Mammary epithelial cell (primary cell): ENCODE data around the gene ZNF236.

ENCODE experiments used
- CTCF ChIP-seq, 2 donors: IDR thresholded peaks in 1 of 2; conservative IDR thresholded peaks in 1 of 2; 2 replicates each; pipeline ENCODE4 v1.5.1; 2011 to 2012; ENCODE audit warnings: inconsistent platforms in 2 of 2, low read length in 2 of 2, mild to moderate bottlenecking in 2 of 2, control low read depth in 1 of 2, low read depth in 1 of 2; ENCODE audit not compliant: insufficient read depth in 1 of 2; ENCODE audit errors: extremely low read depth in 1 of 2
- EZH2 ChIP-seq: IDR thresholded peaks from 2 replicates; pipeline ENCODE4 v1.6.1; 2012; ENCODE audit warnings: low read length, inconsistent platforms, borderline replicate concordance

- TF ChIP-seq EZH2 (no peak), CTCF (conservative IDR thresholded peaks at IDR 0.05 in 1 of 2, IDR thresholded peaks at IDR 0.05 in 1 of 2; ENCODE audit: extremely low read depth in 1 of 2, insufficient read depth in 1 of 2, low read depth in 1 of 2, low read length in 2 of 2) (no peak)
Observed at GRCh38 chr18:76992226-76993084, 170.1 kb downstream of the ZNF236 start.
